GM21360 (cell line): ENCODE data around the gene MYH4.

ENCODE experiments used
- ATAC-seq: cut with Tn5 transposase; IDR thresholded peaks from one replicate; pipeline ENCODE4 v1.9.1; 2021; ENCODE audit warnings: mild to moderate bottlenecking, moderate library complexity; ENCODE audit not compliant: unreplicated experiment

The MYH4 gene

GRCh38 chr17:10421900-10422542 is 47.3 kb downstream of the MYH4 start, which contains the start of gene MYH8:
TSS of gene MYH8 (minus strand) at chr17:10421950. CDS start at chr17:10420227, 1,723 bp downstream.
- no peak for ATAC-seq

DNA sequence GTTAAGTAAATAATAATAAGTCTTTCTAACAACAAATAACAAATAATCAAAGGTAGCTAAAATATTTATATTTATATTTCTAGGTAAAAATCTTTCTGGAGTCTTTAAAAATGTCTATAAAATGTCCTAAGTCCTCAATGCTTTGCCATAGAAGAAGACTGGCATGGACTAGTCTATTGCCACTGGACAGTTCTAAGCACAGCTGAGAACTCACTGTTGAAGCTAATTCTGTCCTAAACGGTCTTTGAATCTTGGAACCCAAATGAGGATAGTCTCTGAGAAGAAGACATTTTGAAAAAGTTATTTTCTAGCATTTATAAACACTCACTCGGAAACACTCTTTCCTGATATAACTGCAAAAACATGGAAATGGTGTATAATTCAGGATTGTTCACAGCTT is 48.1 kb downstream of the MYH4 start:
- no peak for ATAC-seq

GRCh38 chr17:10420811-10421210 is 48.5 kb downstream of the MYH4 start:
- ATAC-seq, result no peak

DNA sequence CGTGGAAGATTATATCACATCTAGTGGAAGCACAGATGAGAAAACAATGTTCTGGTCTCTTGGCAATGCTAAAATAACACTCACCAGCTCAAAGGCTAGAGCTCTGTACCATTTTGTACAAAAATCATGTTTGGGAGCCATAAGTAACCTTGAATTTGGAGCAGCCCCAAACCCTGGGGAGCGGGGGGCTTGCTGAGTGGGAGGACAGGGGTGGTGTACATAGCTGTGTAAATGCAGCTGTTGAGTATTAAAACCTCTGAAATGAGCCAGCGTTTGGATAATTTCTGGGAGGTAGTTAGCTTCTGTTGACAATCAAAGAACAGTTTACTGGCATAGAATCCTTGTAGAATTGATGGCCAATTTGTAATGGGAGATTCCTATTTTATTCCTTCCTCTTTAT is 51.9 kb downstream of the MYH4 start:
- ATAC-seq, result no peak

DNA sequence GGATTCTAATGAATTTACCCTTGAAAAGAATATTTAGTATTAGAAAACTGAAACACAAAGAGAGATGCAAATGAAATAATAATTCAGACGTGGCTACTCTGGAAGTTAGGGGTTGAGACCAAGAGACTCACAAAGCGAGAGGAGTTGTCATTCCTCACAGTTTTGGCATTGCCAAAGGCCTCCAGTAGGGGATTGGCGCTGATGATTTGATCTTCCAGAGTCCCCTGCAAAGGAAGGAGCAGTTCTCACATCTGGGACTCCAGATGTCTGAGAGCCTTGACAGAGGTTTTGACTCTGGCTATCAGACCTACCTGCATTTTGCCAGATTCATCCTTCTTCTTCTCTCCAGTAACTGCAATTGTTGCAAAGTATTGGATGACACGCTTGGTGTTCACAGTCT is 54.2 kb downstream of the MYH4 start:
- ATAC-seq, result no peak

DNA sequence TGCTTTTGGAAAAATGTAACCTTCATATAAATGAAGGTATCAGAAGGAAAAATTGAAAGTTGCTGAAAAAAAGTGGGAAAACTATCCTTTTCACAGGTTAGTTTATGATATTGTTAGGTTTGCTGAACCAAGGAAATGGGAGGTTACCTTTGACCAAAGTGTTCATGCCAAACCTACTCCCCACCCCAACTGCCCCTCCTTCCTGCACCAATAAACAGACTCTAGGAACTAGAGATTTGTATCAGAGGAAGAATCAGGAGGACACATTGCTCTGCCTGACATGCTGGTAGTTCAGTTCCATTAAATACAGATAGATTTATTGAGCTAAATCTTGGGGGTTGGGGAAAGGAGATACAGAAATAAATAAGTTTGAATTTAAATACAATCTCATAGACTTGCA is 65.8 kb downstream of the MYH4 start:
- ATAC-seq, result no peak

DNA sequence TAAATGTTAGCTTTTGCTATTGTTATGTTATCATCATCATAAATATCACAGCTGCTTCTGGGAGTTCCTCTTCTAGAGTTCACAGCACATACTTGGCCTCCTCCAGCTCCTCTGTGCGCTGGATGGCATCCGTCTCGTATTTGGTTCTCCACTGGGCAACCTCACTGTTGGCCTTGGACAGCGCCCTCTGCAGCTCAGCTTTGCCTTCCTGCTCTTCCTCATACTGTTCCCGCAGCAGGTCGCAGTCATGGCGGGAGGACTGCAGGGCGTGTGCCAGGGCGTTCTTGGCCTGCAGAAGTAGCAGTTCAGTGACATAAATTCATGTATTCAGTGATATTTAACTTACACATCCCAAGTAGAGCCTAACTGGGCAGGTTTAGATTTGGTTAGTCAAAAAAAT is 71.0 kb downstream of the MYH4 start:
- no peak for ATAC-seq

DNA sequence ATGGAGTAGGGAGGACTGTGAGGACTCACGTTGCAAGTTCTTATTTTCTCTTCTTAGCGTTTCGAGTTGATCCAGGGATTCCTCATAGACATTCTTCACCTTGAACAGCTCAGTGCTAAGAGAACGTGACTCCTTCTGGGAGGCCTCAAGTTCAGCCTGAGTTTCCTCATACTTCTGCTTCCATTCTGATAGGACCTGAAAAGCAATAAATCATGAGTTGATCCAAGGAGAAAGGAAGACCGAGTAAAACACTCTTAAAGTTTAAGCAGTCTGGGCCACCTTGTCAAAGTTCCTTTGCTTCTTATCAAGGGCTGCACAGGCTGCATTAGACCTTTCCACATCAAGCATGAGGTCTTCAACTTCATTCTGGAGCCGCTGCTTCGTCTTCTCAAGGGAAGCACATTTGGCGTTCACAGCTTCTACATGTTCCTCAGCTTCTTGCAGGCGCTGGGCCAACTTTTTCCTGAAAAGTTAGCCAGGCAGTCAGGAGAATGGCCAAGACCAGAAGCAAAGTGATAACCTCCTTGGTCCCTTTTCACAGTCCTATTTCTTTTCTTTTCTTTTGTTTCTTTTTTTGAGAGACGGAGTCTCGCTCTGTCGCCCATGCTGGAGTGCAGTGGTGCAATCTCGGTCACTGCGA is 72.7 kb downstream of the MYH4 start:
- ATAC-seq, result no peak

DNA sequence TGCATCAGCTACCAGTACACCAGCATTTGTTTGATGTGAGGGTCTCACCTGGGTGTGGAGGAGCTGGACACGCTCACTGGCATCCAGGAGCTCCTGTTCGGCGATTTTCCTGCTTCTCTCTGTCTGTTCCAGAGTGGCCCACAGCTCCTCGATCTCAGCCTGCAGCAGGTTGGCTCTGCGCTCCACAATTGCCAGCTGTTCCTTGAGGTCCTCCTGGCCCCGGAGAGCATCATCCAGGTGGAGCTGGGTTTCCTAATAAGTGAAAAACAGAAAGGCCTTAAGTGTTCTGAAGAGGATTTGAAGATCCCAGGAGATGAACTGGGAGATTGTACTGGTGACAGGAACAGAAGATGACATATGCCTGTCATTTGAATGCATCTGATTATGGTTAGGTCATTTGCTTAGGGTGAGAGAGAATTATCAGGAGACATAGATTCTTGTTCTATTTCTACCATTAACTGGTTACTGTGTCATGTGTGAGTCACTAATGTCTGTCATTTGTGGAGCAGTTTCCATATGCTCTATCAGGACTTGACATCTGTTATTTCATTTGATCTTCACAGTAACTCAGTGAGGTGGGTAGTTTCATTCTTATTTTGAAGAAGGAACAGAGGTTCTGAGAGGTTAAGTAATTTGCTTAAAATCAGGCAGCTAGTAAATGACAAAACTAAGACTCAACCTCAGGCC is 75.0 kb downstream of the MYH4 start:
- no peak for ATAC-seq
